Measurements from ENCODE around the gene SCFD2. TPM values are rescaled to one million over a fixed set of nuclear protein-coding genes. Genes with fewer than 3 reads are reported as not detected.

SCFD2 gene
- total and polyA plus RNA-seq, 9 donors, result 5.1 to 42.1 (median 13.5) TPM

GRCh38 chr4:53137468-53137867 is 228.4 kb downstream of the SCFD2 start:
- Histone ChIP-seq H3K9me3 (no peaks in the 10 kb centered on the region), H3K4me3 (no peak overlapping the region), H3K4me1 (ENCODE audit: insufficient read depth) (no peaks in the 10 kb centered on the region), H3K27ac (no peak overlapping the region), H3K27me3 (no peaks in the 10 kb centered on the region), H3K36me3 (no peaks in the 10 kb centered on the region)
- no peak for DNase-seq
- no peak for TF ChIP-seq POLR2A (IDR thresholded peaks at IDR 0.05)
- TF ChIP-seq EP300 (IDR thresholded peaks at IDR 0.05), result no peak
- TF ChIP-seq CTCF (IDR thresholded peaks at IDR 0.05), result no peak
- intact Hi-C loops (cut with DNase I), result no loop called here

GRCh38 chr4:53136954-53137353 is 228.9 kb downstream of the SCFD2 start:
- Histone ChIP-seq H3K4me3 (no peak overlapping the region), H3K27ac (no peak overlapping the region), H3K4me1 (ENCODE audit: insufficient read depth) (no peaks in the 10 kb centered on the region), H3K27me3 (no peaks in the 10 kb centered on the region), H3K36me3 (no peaks in the 10 kb centered on the region), H3K9me3 (no peaks in the 10 kb centered on the region)
- no peak for DNase-seq
- intact Hi-C loops (cut with DNase I), result no loop called here
- WGBS, 3 donors, result 94 to 99% (median 99%) methylated on average over 2 of the region's 2 CpGs
- TF ChIP-seq POLR2A (IDR thresholded peaks at IDR 0.05) (no peak), CTCF (IDR thresholded peaks at IDR 0.05) (no peak), EP300 (IDR thresholded peaks at IDR 0.05) (no peak)

GRCh38 chr4:53132132-53132891 is 233.5 kb downstream of the SCFD2 start:
- Histone ChIP-seq H3K9me3 (no peaks in the 10 kb centered on the region), H3K36me3 (no peaks in the 10 kb centered on the region), H3K27me3 (no peaks in the 10 kb centered on the region), H3K4me1 (ENCODE audit: insufficient read depth) (peaks cover 5% of the 10 kb centered on the region), H3K27ac (no peak overlapping the region), H3K4me3 (no peak overlapping the region)
- TF ChIP-seq CTCF (IDR thresholded peaks at IDR 0.05) (no peak), EP300 (IDR thresholded peaks at IDR 0.05) (no peak), POLR2A (IDR thresholded peaks at IDR 0.05) (no peak)
- intact Hi-C loops (cut with DNase I), result no loop called here
- 11 to 15% (median 13%) methylated on average over 4 of the region's 4 CpGs for WGBS, 3 donors
- DNase-seq, result no peak

- H3K27ac ChIP-seq, result no peak overlapping the region
- no peaks in the 10 kb centered on the region for H3K36me3 ChIP-seq
- intact Hi-C loops (cut with DNase I), result no loop called here
- H3K4me3 ChIP-seq, result no peak overlapping the region
- DNase-seq, result no peak
- TF ChIP-seq EP300 (IDR thresholded peaks at IDR 0.05) (no peak), POLR2A (IDR thresholded peaks at IDR 0.05) (no peak), CTCF (IDR thresholded peaks at IDR 0.05) (no peak)
- H3K9me3 ChIP-seq, result no peaks in the 10 kb centered on the region
- H3K27me3 ChIP-seq, result no peaks in the 10 kb centered on the region
- peaks cover 6% of the 10 kb centered on the region for H3K4me1 ChIP-seq (ENCODE audit: insufficient read depth)
- 88 to 90% (median 89%) methylated on average over 2 of the region's 2 CpGs for WGBS, 3 donors
These were observed 234.3 kb downstream of the SCFD2 start for GRCh38 chr4:53131562-53131925.

All from ovary (tissue), 9 donors.